HEK293 (cell line): Measurements from ENCODE around the gene HOXD12.

Experiments
- CTCF ChIA-PET: fragments of 350-600 bp; formaldehyde crosslinking; extraction: SDS; loops from one replicate; lab custom pipeline; 2021; ENCODE audit warnings: antibody characterized with exemption; lab: Yijun Ruan, JAX
- POLR2A ChIA-PET: fragments of 300-600 bp; formaldehyde crosslinking; extraction: SDS; loops from one replicate; lab custom pipeline; 2020; ENCODE audit warnings: antibody characterized with exemption, inconsistent platforms; lab: Yijun Ruan, JAX
- H3K27ac ChIP-seq: fragments of 200-500 bp; sonication (Bioruptor generic); 2 replicates; pipeline ENCODE4 v1.5.1; 2014; ENCODE audit warnings: low read depth, low read length, control low read depth, inconsistent platforms; ENCODE audit errors: extremely low read depth
- H3K36me3 ChIP-seq, 2 experiments: fragments of 200-500 bp in 1 of 2; sonication (Bioruptor generic) in 1 of 2; 1 replicate in 1 of 2; 2 replicates in 1 of 2; pipeline ENCODE4 v1.5.1; 2014 to 2017; ENCODE audit warnings: inconsistent platforms in 2 of 2, low read length in 2 of 2; ENCODE audit not compliant: control insufficient read depth in 2 of 2, insufficient read depth in 1 of 2
- H3K4me1 ChIP-seq: fragments of 200-500 bp; sonication (Bioruptor generic); 2 replicates; pipeline ENCODE4 v1.5.1; 2014; ENCODE audit warnings: mild to moderate bottlenecking, low read length, inconsistent platforms; ENCODE audit not compliant: control insufficient read depth, insufficient read depth
- H3K4me3 ChIP-seq: 2 replicates; pipeline ENCODE4 v1.5.1; 2011; ENCODE audit warnings: low read depth, mild to moderate bottlenecking, control low read depth, low read length, moderate library complexity
- H3K9me3 ChIP-seq: fragments of 200-500 bp; sonication (Bioruptor generic); 2 replicates; pipeline ENCODE4 v1.5.1; 2014; ENCODE audit warnings: low read depth, low read length, inconsistent platforms; ENCODE audit not compliant: control insufficient read depth, insufficient read depth
- ATF2 ChIP-seq: fragments of 450-650 bp; formaldehyde crosslinking; IDR thresholded peaks from 2 replicates; pipeline ENCODE4 v1.5.1; 2016; ENCODE audit warnings: missing biosample characterization, missing genetic modification characterization, low read depth
- CTCF ChIP-seq: fragments of 450-650 bp; formaldehyde crosslinking; IDR thresholded peaks from 2 replicates; pipeline ENCODE4 v1.5.1; 2016; ENCODE audit warnings: missing biosample characterization, missing genetic modification characterization
- GLIS1 ChIP-seq: fragments of 450-650 bp; formaldehyde crosslinking; IDR thresholded peaks from 2 replicates; pipeline ENCODE4 v1.5.1; 2016; ENCODE audit warnings: missing biosample characterization, missing genetic modification characterization
- KLF1 ChIP-seq: fragments of 450-650 bp; formaldehyde crosslinking; IDR thresholded peaks from 2 replicates; pipeline ENCODE4 v1.5.1; 2016; ENCODE audit warnings: missing biosample characterization, missing genetic modification characterization
- KLF16 ChIP-seq: fragments of 450-650 bp; formaldehyde crosslinking; IDR thresholded peaks from 2 replicates; pipeline ENCODE4 v1.5.1; 2017; ENCODE audit warnings: missing biosample characterization, missing genetic modification characterization
- PATZ1 ChIP-seq: fragments of 450-650 bp; formaldehyde crosslinking; IDR thresholded peaks from 2 replicates; pipeline ENCODE4 v1.5.1; 2016; ENCODE audit warnings: missing biosample characterization, missing genetic modification characterization
- PRDM2 ChIP-seq: fragments of 450-650 bp; formaldehyde crosslinking; IDR thresholded peaks from 2 replicates; pipeline ENCODE4 v1.5.1; 2016; ENCODE audit warnings: missing biosample characterization, missing genetic modification characterization, borderline replicate concordance
- RBAK ChIP-seq: fragments of 450-650 bp; formaldehyde crosslinking; IDR thresholded peaks from 2 replicates; pipeline ENCODE4 v1.5.1; 2016; ENCODE audit warnings: missing biosample characterization, missing genetic modification characterization
- REPIN1 ChIP-seq: fragments of 450-650 bp; formaldehyde crosslinking; IDR thresholded peaks from 2 replicates; pipeline ENCODE4 v1.5.1; 2017; ENCODE audit warnings: missing biosample characterization, missing genetic modification characterization, low read depth
- ZIC2 ChIP-seq: fragments of 450-650 bp; formaldehyde crosslinking; IDR thresholded peaks from 2 replicates; pipeline ENCODE4 v1.5.1; 2016; ENCODE audit warnings: missing biosample characterization, missing genetic modification characterization
- ZNF202 ChIP-seq: fragments of 450-650 bp; formaldehyde crosslinking; IDR thresholded peaks from 2 replicates; pipeline ENCODE4 v1.5.1; 2016; ENCODE audit warnings: missing biosample characterization, missing genetic modification characterization, borderline replicate concordance
- ZNF214 ChIP-seq: fragments of 450-650 bp; formaldehyde crosslinking; IDR thresholded peaks from 2 replicates; pipeline ENCODE4 v1.5.1; 2017; ENCODE audit warnings: missing biosample characterization, mild to moderate bottlenecking, missing genetic modification characterization, borderline replicate concordance
- ZNF221 ChIP-seq: fragments of 450-650 bp; formaldehyde crosslinking; IDR thresholded peaks from 2 replicates; pipeline ENCODE4 v1.5.1; 2017; ENCODE audit warnings: missing biosample characterization, missing genetic modification characterization, borderline replicate concordance
- ZNF341 ChIP-seq: fragments of 450-650 bp; formaldehyde crosslinking; IDR thresholded peaks from 2 replicates; pipeline ENCODE4; 2016; ENCODE audit warnings: low read depth, missing biosample characterization, missing genetic modification characterization
- ZNF391 ChIP-seq: fragments of 450-650 bp; formaldehyde crosslinking; IDR thresholded peaks from 2 replicates; pipeline ENCODE4 v1.5.1; 2016; ENCODE audit warnings: low read depth, missing biosample characterization, missing genetic modification characterization, borderline replicate concordance
- ZNF433 ChIP-seq: fragments of 450-650 bp; formaldehyde crosslinking; IDR thresholded peaks from 2 replicates; pipeline ENCODE4 v1.5.1; 2016; ENCODE audit warnings: missing biosample characterization, missing genetic modification characterization, low read depth
- ZNF501 ChIP-seq: fragments of 450-650 bp; formaldehyde crosslinking; IDR thresholded peaks from 2 replicates; pipeline ENCODE4 v1.5.1; 2016; ENCODE audit warnings: missing biosample characterization, missing genetic modification characterization
- ZNF571 ChIP-seq: fragments of 450-650 bp; formaldehyde crosslinking; IDR thresholded peaks from 2 replicates; pipeline ENCODE4 v1.5.0; 2017; ENCODE audit warnings: missing biosample characterization, missing genetic modification characterization
- ZNF600 ChIP-seq: fragments of 450-650 bp; formaldehyde crosslinking; IDR thresholded peaks from 2 replicates; pipeline ENCODE4 v1.5.1; 2016; ENCODE audit warnings: missing biosample characterization, missing genetic modification characterization
- ZNF623 ChIP-seq: fragments of 450-650 bp; formaldehyde crosslinking; IDR thresholded peaks from 2 replicates; pipeline ENCODE4 v1.5.1; 2016; ENCODE audit warnings: missing biosample characterization, missing genetic modification characterization
- ZNF624 ChIP-seq: fragments of 450-650 bp; formaldehyde crosslinking; IDR thresholded peaks from 2 replicates; pipeline ENCODE4 v1.5.1; 2017; ENCODE audit warnings: missing biosample characterization, missing genetic modification characterization
- ZNF654 ChIP-seq: fragments of 450-650 bp; formaldehyde crosslinking; IDR thresholded peaks from 2 replicates; pipeline ENCODE4 v1.5.1; 2016; ENCODE audit warnings: low read depth, missing biosample characterization, missing genetic modification characterization
- ZNF701 ChIP-seq: fragments of 450-650 bp; formaldehyde crosslinking; IDR thresholded peaks from 2 replicates; pipeline ENCODE4 v1.5.1; 2016; ENCODE audit warnings: missing biosample characterization, missing genetic modification characterization
- ZSCAN18 ChIP-seq: fragments of 450-650 bp; formaldehyde crosslinking; IDR thresholded peaks from 2 replicates; pipeline ENCODE4 v1.5.1; 2016; ENCODE audit warnings: missing biosample characterization, missing genetic modification characterization

The HOXD12 gene

GRCh38 chr2:176088048-176088936 lies 11.3 kb upstream of the HOXD12 start:
- Histone ChIP-seq H3K9me3 (no peaks in the 10 kb centered on the region), H3K27ac (no peak overlapping the region; the same call in 1 of the 2 replicates), H3K36me3 (no peaks in the 10 kb centered on the region), H3K4me3 (no peak overlapping the region), H3K4me1 (no peaks in the 10 kb centered on the region)
- CTCF ChIA-PET, result interaction anchor here (0.6 to 5.6 kb wide), 14 partner anchors 9 to 884 kb away, joined by 3 to 33 read pairs (median 4); no protein-coding TSS in a partner anchor
- POLR2A ChIA-PET, result interaction anchor here (1.4 to 1.7 kb wide), 2 partner anchors 9 to 16 kb away, joined by 3 to 5 read pairs; no protein-coding TSS in a partner anchor
- no peak for TF ChIP-seq RBAK
- TF ChIP-seq ZSCAN18 (tag by site-specific recombination), result no peak
- TF ChIP-seq ZNF391, result no peak
- no peak for TF ChIP-seq ZNF623
- TF ChIP-seq ZNF501 (tag by site-specific recombination), result peak; percentile 42; the same call in 1 of the 2 replicates
- TF ChIP-seq PRDM2 (tag by site-specific recombination), result no peak
- TF ChIP-seq ZNF600, result 0 out of 2 replicates have a peak, but pooled peaks have one; percentile 20
- no peak for TF ChIP-seq ZNF701 (tag by site-specific recombination)
- TF ChIP-seq GLIS1 (tag by site-specific recombination), result no peak
- TF ChIP-seq PATZ1 (tag by site-specific recombination), result peak; percentile 56; the same call in 1 of the 2 replicates
- no peak for TF ChIP-seq KLF16 (tag by site-specific recombination)
- TF ChIP-seq CTCF (tag by site-specific recombination), result peak; percentile 85
- no peak for TF ChIP-seq ZNF221 (tag by site-specific recombination)
- TF ChIP-seq ZNF433 (tag by site-specific recombination), result no peak
- no peak for TF ChIP-seq ZIC2 (tag by site-specific recombination)
- no peak for TF ChIP-seq ZNF341 (tag by site-specific recombination)
- no peak for TF ChIP-seq ATF2 (tag by site-specific recombination)
- TF ChIP-seq ZNF654 (tag by site-specific recombination), result peak; percentile 72
- no peak for TF ChIP-seq ZNF214
- TF ChIP-seq REPIN1, result no peak
- no peak for TF ChIP-seq KLF1
- no peak for TF ChIP-seq ZNF624
- no peak for TF ChIP-seq ZNF571 (tag by site-specific recombination)
- TF ChIP-seq ZNF202, result no peak
